ENCODE data around the gene AIP.

AIP gene

DNA sequence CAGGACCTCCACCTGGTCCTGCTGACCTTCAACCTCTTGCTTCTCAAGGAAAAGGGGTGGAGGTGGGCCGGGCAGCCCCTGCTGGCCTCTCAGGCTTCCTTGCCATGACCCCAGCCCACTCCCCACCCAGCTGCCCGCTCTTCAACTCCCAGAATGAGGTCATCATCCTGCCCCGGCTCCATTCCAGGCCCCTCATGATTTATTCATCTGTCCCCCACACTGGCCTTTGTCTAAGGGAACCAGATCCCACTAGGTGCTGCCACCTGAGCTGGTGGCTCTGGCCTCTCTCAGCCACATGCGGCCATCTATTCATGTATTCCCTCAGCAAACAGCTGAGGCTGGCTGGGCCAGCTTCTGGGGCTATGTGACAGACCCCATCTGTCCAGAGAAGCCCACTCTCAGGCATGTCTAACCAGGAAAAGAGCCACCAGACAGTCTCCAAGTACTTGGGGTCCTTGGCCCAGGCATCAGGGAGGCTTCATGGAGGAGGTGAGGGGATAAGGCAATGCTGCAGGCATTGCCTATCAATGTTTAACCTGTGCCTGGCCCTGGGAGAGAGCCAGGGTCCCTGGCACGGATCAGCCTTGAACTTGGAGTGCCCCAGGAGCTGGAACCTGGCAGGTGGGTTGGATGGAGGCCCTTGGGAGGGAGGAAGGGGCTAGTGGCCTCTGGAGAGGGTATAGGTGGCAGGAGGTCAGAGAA is 42.6 kb downstream of the AIP start:
- H3K4me3 ChIP-seq (ENCODE audit: low read length): no peak overlapping the region
- no peaks in the 10 kb centered on the region for H3K36me3 ChIP-seq (ENCODE audit: control insufficient read depth, insufficient read depth, low read length)
- no peak overlapping the region for H3K9ac ChIP-seq (ENCODE audit: low read length)
- H3K4me1 ChIP-seq (ENCODE audit: control insufficient read depth, insufficient read depth, low read length): peaks cover 15% of the 10 kb centered on the region
- no peaks in the 10 kb centered on the region for H3K9me3 ChIP-seq (ENCODE audit: control insufficient read depth, low read length)
- H3K27me3 ChIP-seq (ENCODE audit: control insufficient read depth, insufficient read depth, low read length): no peaks in the 10 kb centered on the region

DNA sequence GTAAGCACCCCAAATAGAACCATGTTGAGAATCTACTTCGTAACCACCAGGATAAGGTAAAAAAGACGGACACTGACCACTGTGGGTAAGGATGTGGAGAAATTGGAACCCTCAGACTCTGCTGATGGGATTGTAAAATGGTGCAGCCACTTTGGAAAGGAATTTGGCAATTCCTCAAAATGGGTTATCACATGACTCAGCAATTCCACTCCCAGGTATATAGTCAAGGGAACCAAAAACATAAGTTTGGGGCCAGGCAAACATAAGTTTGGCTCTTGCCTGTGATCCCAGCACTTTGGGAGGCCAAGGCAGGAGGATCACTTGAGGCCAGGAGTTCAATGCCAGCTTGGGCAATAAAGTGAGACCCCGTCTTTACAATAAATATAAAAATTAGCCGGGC is 45.5 kb downstream of the AIP start:
- Histone ChIP-seq H3K9me3 (ENCODE audit: control insufficient read depth, low read length) (no peaks in the 10 kb centered on the region), H3K4me1 (ENCODE audit: control insufficient read depth, insufficient read depth, low read length) (peaks cover 15% of the 10 kb centered on the region), H3K9ac (ENCODE audit: low read length) (no peak overlapping the region), H3K4me3 (ENCODE audit: low read length) (no peak overlapping the region), H3K36me3 (ENCODE audit: control insufficient read depth, insufficient read depth, low read length) (no peaks in the 10 kb centered on the region), H3K27me3 (ENCODE audit: control insufficient read depth, insufficient read depth, low read length) (no peaks in the 10 kb centered on the region)

DNA sequence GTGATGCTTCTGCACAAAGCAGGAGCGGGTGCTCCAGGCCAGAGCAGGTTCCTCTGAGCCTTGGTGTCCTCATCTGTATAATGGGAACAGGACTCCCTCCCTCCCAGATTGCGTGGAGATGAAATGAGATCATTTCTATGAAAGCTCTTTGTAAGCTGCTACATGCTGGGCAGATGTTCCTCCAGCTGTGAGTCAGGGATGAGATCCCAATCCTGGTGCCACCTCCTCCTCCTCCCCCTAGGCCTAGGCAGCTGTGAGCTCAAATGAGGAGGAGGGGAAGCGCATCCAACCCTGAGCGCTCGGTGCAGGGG is 47.4 kb downstream of the AIP start:
- Histone ChIP-seq H3K9me3 (ENCODE audit: control insufficient read depth, low read length) (no peaks in the 10 kb centered on the region), H3K4me1 (ENCODE audit: control insufficient read depth, insufficient read depth, low read length) (peaks cover 7% of the 10 kb centered on the region), H3K9ac (ENCODE audit: low read length) (no peak overlapping the region), H3K36me3 (ENCODE audit: control insufficient read depth, insufficient read depth, low read length) (no peaks in the 10 kb centered on the region), H3K4me3 (ENCODE audit: low read length) (no peak overlapping the region), H3K27me3 (ENCODE audit: control insufficient read depth, insufficient read depth, low read length) (no peaks in the 10 kb centered on the region)

DNA sequence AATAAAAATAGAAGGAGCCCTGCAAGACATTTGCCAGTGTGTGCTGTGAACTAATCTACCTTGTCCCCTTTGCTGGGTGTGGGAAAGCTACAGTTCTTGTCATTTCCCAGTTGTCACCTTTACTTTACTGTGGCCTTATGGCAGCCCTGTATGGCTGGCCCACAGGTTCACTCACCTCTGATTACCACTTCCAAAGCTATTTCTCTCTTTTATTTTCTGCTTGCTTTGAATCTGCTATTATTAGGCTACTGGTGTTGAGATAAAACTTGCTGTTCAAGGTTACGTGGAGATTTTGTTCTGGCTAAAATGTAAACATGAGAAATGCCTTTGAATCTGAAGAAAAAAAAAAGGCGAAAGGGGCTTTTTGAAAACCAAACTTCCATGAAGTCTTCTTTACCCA is 50.1 kb downstream of the AIP start:
- Histone ChIP-seq H3K36me3 (ENCODE audit: control insufficient read depth, insufficient read depth, low read length) (no peaks in the 10 kb centered on the region), H3K9me3 (ENCODE audit: control insufficient read depth, low read length) (no peaks in the 10 kb centered on the region), H3K4me1 (ENCODE audit: control insufficient read depth, insufficient read depth, low read length) (no peaks in the 10 kb centered on the region), H3K9ac (ENCODE audit: low read length) (no peak overlapping the region), H3K4me3 (ENCODE audit: low read length) (no peak overlapping the region), H3K27me3 (ENCODE audit: control insufficient read depth, insufficient read depth, low read length) (no peaks in the 10 kb centered on the region)

DNA sequence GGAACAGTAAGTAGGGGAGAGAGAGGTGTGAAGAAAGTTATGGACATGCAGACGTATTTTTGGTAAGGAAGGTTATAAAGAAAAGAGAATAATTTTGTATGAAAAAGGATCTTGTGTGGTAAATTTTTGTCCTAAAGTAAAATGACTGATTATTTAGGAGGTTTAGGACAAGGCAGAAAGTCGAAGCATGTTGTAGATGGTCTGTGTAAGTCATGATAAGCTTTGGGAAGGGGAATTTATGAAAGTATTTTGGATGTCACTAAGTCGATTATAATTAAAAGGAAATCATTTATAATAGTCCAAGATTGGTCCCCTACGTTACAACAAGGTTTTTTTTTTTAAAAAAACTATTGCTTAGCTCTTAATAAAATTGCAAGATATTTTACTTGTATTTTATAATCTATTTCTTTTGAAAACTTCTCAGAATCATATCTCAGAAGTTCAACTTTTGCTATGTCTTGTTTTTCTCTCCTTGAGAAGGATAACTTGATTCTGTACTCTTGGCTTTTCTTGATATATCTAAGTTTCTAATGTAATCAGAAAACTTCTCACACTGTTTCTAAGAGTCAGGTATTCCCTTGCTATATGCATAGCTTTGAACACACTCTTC is 51.3 kb downstream of the AIP start:
- peaks cover 4% of the 10 kb centered on the region for H3K27me3 ChIP-seq (ENCODE audit: control insufficient read depth, insufficient read depth, low read length)
- no peak overlapping the region for H3K9ac ChIP-seq (ENCODE audit: low read length)
- H3K4me3 ChIP-seq (ENCODE audit: low read length): no peak overlapping the region
- no peaks in the 10 kb centered on the region for H3K9me3 ChIP-seq (ENCODE audit: control insufficient read depth, low read length)
- no peaks in the 10 kb centered on the region for H3K36me3 ChIP-seq (ENCODE audit: control insufficient read depth, insufficient read depth, low read length)
- peaks cover under 1% of the 10 kb centered on the region for H3K4me1 ChIP-seq (ENCODE audit: control insufficient read depth, insufficient read depth, low read length)

DNA sequence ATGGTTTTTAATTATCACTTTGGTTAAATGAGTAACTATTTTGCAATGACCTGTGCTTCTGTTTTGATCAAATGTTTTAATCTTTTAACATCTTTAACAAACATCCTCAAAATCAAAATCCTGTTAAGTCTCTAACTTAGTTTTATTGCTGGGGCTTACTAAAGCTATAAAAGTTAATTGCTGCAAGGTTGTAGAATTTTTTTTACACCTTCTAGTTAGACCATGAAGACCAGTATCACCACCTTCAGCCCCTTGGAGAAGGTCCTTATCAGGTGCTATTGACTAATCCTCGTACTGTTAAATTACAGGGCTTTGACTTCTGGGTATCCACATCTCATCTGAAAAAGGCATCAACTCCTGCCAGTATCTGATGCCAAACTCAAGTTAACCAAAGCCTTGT is 52.7 kb downstream of the AIP start:
- H3K9me3 ChIP-seq (ENCODE audit: control insufficient read depth, low read length): no peaks in the 10 kb centered on the region
- H3K9ac ChIP-seq (ENCODE audit: low read length): no peak overlapping the region
- peaks cover 7% of the 10 kb centered on the region for H3K4me1 ChIP-seq (ENCODE audit: control insufficient read depth, insufficient read depth, low read length)
- H3K36me3 ChIP-seq (ENCODE audit: control insufficient read depth, insufficient read depth, low read length): no peaks in the 10 kb centered on the region
- peaks cover 5% of the 10 kb centered on the region for H3K27me3 ChIP-seq (ENCODE audit: control insufficient read depth, insufficient read depth, low read length)
- H3K4me3 ChIP-seq (ENCODE audit: low read length): no peak overlapping the region

DNA sequence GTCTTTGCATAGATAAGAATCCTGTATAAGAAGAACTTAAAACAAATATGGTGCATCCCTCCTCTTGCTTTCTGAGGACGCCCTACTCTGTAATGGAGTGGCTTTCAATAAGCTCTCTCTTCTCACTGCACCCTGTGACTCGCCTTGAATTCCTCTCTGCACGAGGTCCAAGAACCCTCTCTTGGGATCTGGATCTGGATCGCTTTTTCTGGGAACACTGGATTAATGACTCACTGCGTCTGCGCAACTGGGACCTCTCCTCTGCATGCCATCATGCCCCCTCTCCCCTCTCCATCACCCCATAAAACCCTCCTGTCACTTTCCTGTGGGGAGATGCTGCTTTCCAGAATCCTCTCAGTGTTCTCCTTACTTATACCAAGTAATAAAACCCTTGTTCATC is 55.5 kb downstream of the AIP start:
- Histone ChIP-seq H3K9ac (ENCODE audit: low read length) (no peak overlapping the region), H3K9me3 (ENCODE audit: control insufficient read depth, low read length) (no peaks in the 10 kb centered on the region)

DNA sequence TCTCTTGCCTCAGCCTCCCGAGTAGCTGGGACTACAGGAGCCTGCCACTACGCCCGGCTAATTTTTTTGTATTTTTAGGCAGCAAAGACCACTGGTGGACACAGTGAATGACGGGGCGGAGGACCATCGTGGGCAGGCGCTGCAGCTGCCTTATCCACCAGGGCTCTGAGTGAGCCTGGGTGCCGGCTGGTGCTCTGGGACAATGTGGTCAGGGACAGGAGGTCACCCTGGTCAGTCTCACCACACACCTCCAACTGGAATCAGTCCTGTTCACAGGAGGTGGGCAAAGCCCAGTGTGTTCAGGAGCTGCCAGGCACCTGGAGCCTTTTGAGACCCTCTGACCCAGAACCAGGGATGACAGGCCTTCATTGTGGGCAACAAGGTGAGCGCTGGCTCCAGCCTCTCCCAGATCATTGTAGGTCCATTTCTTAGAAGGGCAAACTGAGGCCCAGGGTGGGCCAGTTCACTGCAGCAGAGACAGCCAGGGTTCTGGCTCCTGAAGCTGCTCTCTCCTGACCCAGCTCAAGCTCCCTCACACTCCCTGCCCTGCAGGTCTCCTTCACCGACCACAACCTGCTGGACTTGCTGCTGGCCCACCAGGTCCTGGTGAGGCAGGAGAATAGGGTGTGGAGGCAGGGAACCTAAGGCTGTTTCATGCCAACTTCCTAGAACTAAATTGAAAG is 56.1 kb downstream of the AIP start:
- Histone ChIP-seq H3K4me1 (ENCODE audit: control insufficient read depth, insufficient read depth, low read length) (peaks cover 7% of the 10 kb centered on the region), H3K36me3 (ENCODE audit: control insufficient read depth, insufficient read depth, low read length) (no peaks in the 10 kb centered on the region), H3K27me3 (ENCODE audit: control insufficient read depth, insufficient read depth, low read length) (peaks cover 5% of the 10 kb centered on the region), H3K9ac (ENCODE audit: low read length) (no peak overlapping the region), H3K9me3 (ENCODE audit: control insufficient read depth, low read length) (no peaks in the 10 kb centered on the region), H3K4me3 (ENCODE audit: low read length) (no peak overlapping the region)

More for the DNA sequence above, 55.5 kb downstream of the AIP start:
- no peaks in the 10 kb centered on the region for H3K36me3 ChIP-seq (ENCODE audit: control insufficient read depth, insufficient read depth, low read length)
- H3K27me3 ChIP-seq (ENCODE audit: control insufficient read depth, insufficient read depth, low read length): peaks cover 5% of the 10 kb centered on the region
- peaks cover 7% of the 10 kb centered on the region for H3K4me1 ChIP-seq (ENCODE audit: control insufficient read depth, insufficient read depth, low read length)
- H3K4me3 ChIP-seq (ENCODE audit: low read length): no peak overlapping the region

DNA sequence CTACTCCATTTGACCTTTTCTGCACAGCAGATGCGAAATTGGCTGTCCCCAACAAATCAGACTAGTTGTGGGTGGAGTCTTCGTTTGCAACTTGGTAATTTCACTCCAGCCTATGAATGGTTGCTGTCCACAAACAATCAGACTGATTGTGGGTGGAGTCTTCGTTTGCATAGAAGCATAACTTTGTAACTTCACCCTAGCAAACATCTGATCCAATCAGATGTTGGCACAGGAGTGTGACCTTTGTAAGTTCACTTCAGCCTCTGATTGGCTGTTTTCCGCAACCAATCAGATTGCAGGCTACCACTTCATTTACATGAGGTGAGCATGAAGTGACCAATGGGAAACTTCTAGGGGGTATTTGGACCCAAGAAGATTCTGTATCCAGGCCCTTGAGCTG is 56.7 kb downstream of the AIP start:
- H3K9me3 ChIP-seq (ENCODE audit: control insufficient read depth, low read length): no peaks in the 10 kb centered on the region
- H3K4me3 ChIP-seq (ENCODE audit: low read length): no peak overlapping the region
- H3K36me3 ChIP-seq (ENCODE audit: control insufficient read depth, insufficient read depth, low read length): no peaks in the 10 kb centered on the region
- H3K9ac ChIP-seq (ENCODE audit: low read length): no peak overlapping the region
- peaks cover 10% of the 10 kb centered on the region for H3K4me1 ChIP-seq (ENCODE audit: control insufficient read depth, insufficient read depth, low read length)
- H3K27me3 ChIP-seq (ENCODE audit: control insufficient read depth, insufficient read depth, low read length): peaks cover 5% of the 10 kb centered on the region

Data from mucosa of stomach (tissue), 1 donor.